NCI-H187 (cell line): ENCODE measurements around the gene ARMC9.

Source experiments
- DNase-seq, 2 experiments: peaks; one replicate each; lab custom pipeline; 2025; lab: John Stamatoyannopoulos, UW

Gene ARMC9

GRCh38 chr2:231382116-231382515 lies 183.7 kb downstream of the ARMC9 start:
- DNase-seq, result no peak

- DNase-seq, result no peak
Observed at GRCh38 chr2:231383416-231384108, 185.1 kb downstream of the ARMC9 start.

GRCh38 chr2:231384109-231384435 lies 185.6 kb downstream of the ARMC9 start:
- no peak for DNase-seq

GRCh38 chr2:231384970-231385369 lies 186.5 kb downstream of the ARMC9 start:
- DNase-seq, result no peak

DNA sequence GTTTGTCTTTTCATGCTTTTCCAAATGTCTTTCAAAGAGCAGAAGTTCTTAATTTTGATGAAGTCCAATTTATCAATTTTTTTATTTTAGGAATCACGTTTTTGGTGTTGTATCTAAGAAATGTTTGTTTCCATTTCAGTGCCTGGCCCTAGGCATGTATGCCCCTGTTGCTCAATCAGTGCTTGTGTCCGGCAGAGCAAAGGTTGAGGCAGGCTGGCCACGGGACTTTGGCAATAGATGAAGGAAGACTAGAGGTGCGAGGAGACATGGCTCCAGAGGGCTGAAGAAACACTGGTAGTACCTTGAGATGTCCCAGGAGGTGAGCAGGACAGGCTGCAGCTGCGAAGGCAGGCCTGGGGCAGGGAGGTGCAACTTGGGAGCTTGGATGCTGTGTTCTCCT lies 187.0 kb downstream of the ARMC9 start:
- no peak for DNase-seq

DNA sequence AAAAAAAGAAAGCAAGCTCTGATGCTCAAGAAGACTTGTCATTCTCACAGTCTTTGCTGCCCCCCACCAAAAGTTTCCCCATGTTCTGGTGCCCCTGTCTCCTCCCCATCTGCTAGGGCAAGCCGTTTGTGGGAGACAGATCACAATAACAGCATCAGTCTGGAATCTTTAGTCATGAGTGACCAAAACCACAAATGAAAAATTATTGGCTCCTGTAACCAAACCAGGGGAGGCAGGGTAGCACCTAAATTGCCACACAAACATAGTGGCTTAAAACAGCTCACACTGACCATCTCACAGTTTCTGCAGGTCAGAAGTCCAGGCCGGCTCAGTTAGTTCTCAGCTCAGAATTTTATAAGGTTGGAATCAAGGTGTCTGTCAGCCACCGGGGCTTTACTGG lies 188.0 kb downstream of the ARMC9 start:
- no peak for DNase-seq

DNA sequence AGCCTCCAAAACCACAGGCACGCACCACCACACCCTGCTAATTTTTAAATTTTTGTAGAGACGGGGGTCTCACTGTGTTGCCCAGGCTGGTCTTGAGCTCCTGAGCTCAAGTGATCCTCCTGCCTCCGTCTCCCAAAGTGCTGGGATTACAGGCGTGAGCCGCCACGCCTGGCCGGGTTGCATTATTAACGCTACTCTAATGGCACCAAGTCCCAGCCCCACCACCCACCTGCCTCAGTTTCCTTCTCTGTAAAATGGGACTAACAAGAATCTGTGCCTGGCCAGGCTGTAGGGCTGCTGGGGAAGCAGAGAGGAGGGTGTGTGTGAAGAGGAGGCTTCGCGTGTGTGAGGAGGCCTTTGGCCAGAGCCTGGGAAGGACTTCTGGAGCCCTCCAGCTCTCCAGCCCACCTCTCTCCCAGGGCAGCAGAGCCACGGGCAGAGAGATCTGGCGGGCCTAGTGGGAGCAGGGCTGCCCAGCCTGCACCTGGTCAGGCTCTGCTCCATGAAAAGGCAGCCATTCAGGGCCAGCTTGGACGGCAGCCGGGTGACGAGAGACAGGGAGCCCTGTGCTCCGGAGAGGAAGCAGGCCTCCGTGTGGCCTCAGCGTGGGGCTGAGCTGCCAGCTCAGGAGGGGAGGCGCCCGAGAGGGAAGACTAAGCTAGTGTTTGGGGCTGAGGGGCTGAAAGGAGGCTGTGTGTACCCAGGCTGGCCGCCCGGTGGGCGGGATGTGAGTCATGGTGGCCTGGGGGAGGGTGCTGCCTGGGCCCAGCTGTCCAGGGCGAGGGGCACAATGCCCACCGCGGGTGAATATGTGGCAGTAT lies 189.7 kb downstream of the ARMC9 start:
- DNase-seq, result no peak

- DNase-seq, result no peak
Observed at GRCh38 chr2:231388725-231389346, 190.4 kb downstream of the ARMC9 start.

- no peak for DNase-seq
Observed at GRCh38 chr2:231390667-231391066, 192.2 kb downstream of the ARMC9 start.

DNA sequence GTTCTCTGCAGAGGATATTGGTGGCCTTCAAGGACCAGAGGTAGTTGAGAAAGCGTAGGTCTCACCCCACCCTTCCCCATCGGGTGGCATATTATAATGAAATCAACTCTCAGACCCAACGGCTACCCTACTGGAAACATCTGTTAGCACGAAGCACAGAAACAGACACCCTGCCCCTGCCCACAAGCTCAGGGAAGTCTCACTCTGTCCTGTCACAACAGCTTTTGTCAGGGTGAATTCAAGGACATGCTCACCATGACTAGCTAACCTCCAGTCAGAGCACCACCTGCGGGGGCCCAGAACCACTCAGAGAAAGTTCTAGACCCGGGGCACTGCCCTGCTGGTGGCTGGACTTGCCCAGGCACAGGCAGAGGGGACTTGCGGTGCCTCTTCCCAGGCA lies 193.6 kb downstream of the ARMC9 start:
- no peak for DNase-seq

DNA sequence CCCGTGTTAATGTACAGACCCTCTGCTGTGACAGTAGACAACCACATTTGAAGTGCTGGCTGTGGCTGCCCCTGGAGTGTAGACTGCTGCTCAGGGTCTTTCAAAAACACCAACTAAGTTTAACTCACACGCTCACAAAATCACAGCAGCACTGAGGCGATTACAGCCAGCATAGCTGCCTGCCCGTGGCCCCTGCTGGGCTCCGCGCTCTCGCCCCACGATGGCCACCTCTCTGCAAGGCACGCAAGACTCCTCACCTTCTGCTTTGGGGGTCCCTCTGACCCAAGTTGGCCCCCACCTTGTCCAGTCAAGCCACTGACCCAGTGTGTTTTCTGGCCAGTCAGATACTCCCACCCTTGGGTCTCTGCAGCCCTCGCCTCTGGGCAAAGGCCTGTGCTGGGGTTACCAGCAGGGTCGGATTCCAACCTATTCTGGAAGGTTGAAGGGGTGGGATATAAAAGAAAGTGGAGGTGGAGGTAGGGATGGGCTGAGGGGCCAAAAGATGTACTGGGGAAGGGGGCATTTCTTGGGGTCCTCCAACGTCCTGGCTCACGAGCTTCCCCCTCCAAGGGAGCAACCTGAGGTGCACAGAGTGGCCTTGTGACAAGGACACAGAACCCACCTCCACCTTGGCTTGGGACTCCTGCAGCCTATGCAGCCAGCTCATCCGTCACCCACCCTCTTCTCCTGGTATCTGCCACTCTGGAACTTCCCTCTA lies 194.2 kb downstream of the ARMC9 start:
- DNase-seq, result no peak

DNA sequence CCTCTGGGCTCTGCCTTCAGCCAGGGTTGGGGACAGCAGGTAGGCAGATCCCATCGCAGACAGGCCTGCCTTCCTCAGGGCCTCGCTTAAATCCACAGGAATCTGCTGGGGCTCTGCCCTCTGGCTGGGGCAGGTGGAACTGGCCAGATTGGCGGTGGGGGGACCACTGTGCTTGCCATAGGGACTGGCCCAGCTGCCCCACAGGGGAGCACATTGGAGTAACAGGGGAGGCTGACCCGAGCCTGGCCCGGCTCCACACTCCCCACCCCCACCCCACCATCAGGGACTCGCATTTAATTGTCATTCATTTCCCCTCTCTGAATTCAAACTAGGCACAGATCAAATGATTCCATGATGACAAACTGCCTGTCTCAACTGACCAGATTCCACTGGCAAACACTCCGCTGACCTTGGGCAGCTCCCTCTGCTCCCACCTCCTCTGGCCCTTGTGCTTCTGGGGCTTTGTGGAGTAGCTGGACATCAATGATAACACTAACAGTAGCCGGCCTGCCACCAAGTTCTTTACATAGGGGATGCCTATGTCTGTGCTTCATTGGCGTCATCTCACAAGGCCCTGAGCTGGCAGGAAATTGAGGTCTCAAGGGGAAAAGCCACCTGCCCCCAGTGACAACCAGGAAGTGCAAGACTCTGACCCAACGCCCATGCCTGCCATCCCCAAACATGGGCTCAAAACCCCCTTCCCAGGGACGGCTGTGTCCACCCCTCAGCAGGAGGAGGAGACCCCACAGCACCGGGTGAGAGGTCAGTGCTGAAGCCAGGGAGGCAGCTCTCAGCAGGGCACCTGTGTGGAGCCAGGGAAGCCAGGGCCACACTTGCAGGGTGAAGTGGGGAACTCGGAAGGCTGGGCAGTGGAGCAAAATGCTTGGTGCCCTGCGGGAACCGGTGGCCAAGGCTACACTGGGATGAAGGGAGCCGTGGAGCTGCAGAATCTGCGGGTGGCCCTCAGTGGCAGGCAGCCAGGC lies 195.0 kb downstream of the ARMC9 start:
- DNase-seq, result no peak

DNA sequence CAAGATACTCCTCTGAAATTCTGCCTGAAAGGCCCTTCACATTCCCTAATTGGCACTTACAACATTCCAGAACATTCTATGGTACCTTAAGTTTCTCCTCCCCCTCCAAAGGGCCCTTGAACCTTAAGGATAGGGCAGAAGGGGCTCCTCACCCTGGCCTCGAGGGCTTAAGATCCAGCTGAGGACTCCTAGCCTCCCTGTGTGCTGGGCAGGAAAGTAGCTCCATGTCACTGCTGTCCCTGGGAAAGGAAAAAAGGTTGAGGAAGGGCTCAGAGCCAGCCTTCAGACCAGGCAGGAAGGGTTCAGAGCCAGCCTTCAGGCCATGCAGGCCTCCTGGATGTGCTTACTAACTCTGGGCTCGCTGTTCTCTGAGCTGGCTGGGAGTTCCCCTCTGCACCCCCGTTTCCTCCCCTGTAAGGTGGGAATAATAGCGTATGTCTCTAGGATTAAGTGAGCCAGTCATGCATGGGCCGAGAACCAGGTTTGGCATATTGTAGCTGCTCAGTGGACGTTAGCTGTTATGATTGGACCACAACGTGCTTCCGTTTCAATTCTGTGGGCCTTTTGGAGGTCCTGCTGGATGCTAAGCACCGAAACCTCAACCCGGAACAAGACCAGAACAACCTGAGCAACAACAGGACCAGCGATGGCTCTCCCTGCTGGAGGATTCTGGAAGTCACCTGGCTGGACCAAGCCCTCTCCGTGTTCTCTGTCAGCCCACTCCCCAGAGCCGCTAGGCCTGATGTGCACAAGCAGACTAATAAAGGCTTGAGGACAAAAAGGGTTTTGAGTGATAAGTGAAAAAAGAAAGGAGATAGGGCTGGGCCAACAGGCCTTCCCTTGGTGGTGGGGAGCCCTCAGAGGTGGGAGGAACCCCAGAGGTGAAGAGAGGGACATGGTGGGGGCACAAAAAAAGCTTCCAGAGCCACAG lies 196.0 kb downstream of the ARMC9 start:
- no peak for DNase-seq

DNA sequence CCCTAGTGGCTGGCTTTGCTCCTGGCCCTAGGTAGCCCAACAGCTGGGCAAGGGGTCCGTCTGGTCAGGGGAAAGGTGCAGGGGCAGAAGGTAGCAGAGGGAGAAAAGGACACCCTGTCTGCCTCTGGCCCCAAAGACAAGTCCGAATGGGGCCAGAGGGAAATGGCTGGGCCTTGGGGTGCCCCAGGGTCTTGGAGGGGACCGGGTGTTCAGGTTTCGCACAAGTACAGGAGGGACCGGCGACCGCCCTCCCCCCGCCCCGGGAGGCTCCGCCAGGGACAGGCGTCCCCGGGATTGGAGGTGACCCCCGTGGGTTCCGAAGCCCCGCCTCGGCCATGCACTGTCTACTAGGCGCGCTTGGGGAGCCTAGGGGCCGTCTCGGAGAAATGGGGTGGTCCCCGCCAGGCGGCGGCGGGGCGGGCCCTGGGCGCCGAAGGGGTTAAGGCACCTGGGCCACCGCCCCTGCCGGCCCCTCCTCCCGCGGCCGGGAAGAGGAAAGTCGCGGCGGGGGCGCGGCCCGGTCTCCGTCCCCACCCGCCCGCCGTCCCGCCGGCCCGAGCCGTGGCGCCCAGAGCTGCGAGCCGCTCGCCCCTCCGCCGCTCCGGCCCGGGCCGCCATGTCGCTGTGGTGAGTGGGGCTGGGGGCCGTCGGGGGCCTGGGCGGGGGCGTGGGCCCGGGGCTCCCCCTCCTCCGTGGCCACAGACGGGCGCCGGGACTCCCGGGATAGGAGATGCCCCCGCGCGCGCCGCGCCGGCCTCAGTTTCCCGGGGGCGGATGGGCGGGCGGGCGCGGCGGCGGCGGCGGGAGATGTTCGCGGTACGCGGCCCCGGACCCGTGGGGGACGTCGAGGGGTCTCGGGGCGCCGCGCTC lies 197.0 kb downstream of the ARMC9 start, which contains the start of gene B3GNT7:
B3GNT7 (plus strand) TSS at position 523 of the 870 bp plus-strand sequence; CDS start at position 617, 94 bp downstream.
- no peak for DNase-seq

GRCh38 chr2:231396058-231396821 lies 197.8 kb downstream of the ARMC9 start:
- DNase-seq, result no peak

GRCh38 chr2:231397011-231397927 lies 198.8 kb downstream of the ARMC9 start:
- no peak for DNase-seq

GRCh38 chr2:231397928-231398294 lies 199.5 kb downstream of the ARMC9 start:
- DNase-seq, result no peak
